WERI-Rb-1 (cell line): ENCODE measurements around the gene HSP90AB1.
A peak's percentile ranks its signal among the peaks of the same experiment; 100 is the strongest.

Source experiments
- DNase-seq: peaks from one replicate; pipeline ENCODE4 v3.0.0-alpha.2; 2020
- H3K27ac ChIP-seq: fragments of 250-450 bp; sonication (Bioruptor Pico); 2 replicates; pipeline ENCODE4 v1.5.1; 2020; ENCODE audit warnings: mild to moderate bottlenecking, moderate library complexity
- H3K27me3 ChIP-seq: fragments of 250-450 bp; sonication (Bioruptor Pico); 2 replicates; pipeline ENCODE4 v1.5.1; 2021; ENCODE audit warnings: mild to moderate bottlenecking, low read depth, moderate library complexity; ENCODE audit not compliant: insufficient read depth, severe bottlenecking
- H3K36me3 ChIP-seq: fragments of 250-450 bp; sonication (Bioruptor Pico); 2 replicates; pipeline ENCODE4 v1.5.1; 2020; ENCODE audit warnings: mild to moderate bottlenecking, moderate library complexity
- H3K4me3 ChIP-seq: 2 replicates; pipeline ENCODE4 v1.5.1; 2011; ENCODE audit warnings: low read depth, mild to moderate bottlenecking, control low read depth, low read length
- H3K9me3 ChIP-seq: fragments of 250-450 bp; sonication (Bioruptor Pico); 2 replicates; pipeline ENCODE4 v1.5.1; 2021; ENCODE audit warnings: mild to moderate bottlenecking, moderate library complexity; ENCODE audit not compliant: severe bottlenecking
- TF ChIP-seq, protein P1 (sequence below): IDR thresholded peaks from 2 replicates; pipeline ENCODE4 v1.5.1; 2011; ENCODE audit warnings: low read depth, mild to moderate bottlenecking, control low read depth, inconsistent platforms, low read length

HSP90AB1 gene

GRCh38 chr6:44298864-44299263 lies 52.0 kb downstream of the HSP90AB1 start:
- Histone ChIP-seq H3K27me3 (no peaks in the 10 kb centered on the region), H3K4me3 (no peak overlapping the region), H3K27ac (no peak overlapping the region), H3K9me3 (no peaks in the 10 kb centered on the region), H3K36me3 (peaks cover 46% of the 10 kb centered on the region)
- TF ChIP-seq, protein P1, sequence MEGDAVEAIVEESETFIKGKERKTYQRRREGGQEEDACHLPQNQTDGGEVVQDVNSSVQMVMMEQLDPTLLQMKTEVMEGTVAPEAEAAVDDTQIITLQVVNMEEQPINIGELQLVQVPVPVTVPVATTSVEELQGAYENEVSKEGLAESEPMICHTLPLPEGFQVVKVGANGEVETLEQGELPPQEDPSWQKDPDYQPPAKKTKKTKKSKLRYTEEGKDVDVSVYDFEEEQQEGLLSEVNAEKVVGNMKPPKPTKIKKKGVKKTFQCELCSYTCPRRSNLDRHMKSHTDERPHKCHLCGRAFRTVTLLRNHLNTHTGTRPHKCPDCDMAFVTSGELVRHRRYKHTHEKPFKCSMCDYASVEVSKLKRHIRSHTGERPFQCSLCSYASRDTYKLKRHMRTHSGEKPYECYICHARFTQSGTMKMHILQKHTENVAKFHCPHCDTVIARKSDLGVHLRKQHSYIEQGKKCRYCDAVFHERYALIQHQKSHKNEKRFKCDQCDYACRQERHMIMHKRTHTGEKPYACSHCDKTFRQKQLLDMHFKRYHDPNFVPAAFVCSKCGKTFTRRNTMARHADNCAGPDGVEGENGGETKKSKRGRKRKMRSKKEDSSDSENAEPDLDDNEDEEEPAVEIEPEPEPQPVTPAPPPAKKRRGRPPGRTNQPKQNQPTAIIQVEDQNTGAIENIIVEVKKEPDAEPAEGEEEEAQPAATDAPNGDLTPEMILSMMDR, result no peak
- no peak for DNase-seq

DNA sequence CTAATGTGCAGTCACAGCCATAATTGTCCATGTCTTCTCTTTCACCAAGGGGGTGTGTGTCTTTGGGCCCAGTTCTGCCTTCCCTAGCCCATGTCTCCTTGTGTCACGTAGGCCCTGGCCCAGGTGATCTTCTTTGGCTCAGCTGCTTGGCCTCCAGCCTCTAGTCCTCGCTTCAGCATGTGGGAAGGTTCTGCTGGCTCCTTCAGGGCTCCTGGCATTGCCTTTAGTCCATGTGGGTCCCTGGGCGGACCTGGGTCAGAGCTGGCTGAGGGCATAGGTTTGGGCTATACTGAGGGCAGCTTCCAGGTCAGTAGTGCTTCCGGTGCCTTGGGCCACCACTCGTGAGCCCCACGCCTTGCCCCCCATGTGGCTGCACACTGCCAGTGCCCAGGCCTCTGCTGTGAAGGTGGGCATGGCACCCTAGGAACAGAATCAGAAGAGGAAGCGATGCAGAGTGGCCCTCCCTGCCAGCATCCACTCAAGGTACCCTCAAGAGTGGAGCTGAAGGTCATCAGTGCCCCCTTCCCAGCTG lies 53.5 kb downstream of the HSP90AB1 start:
- Histone ChIP-seq H3K4me3 (no peak overlapping the region), H3K27ac (peak overlapping the region; percentile 10), H3K36me3 (peaks cover 61% of the 10 kb centered on the region), H3K9me3 (no peaks in the 10 kb centered on the region), H3K27me3 (no peaks in the 10 kb centered on the region)
- TF ChIP-seq, protein P1, result no peak
- DNase-seq, result no peak

- Histone ChIP-seq H3K27ac (peak overlapping the region; percentile 25), H3K9me3 (no peaks in the 10 kb centered on the region), H3K4me3 (no peak overlapping the region), H3K36me3 (peaks cover 68% of the 10 kb centered on the region), H3K27me3 (no peaks in the 10 kb centered on the region)
- TF ChIP-seq, protein P1, result no peak
- no peak for DNase-seq
Observed at GRCh38 chr6:44301106-44301505, 54.2 kb downstream of the HSP90AB1 start.

DNA sequence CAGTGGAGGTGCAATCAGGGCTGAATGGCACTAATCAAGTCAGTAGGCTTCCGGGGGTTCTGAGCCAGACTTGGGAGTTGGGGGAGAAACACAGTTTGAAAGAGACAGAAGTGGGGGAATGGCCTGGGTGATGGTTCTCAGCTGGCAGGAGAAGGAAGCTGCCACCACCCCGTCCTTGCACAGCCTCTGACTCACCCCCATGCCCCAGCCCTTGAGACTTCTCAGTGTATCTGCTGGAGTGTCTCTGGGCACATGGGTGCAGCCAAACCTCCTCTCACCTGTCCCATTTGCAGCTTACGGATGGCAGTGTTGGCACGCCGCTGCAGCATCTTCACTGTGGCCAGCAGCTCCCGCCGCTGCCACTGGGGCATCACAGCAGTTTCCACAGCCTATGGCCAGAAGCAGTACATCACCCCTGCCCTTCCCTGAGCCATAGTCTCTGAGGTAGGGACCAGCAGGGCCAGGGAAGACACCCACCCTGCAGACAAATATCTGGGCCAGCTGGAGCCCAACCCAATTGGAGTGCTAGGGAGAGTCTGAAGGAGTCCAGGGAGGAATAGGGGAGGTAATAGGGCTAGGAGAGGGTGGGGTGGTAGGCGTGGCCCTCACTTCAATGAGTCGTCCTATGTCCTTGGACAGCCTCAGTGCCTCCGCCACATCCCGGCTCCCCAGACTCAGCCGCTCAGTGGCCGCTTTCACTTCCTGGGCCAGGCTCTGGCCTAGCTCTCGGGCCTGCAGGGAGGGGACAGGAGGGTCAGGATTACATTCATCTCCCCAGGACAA lies 55.1 kb downstream of the HSP90AB1 start:
- Histone ChIP-seq H3K27me3 (no peaks in the 10 kb centered on the region), H3K4me3 (no peak overlapping the region), H3K9me3 (no peaks in the 10 kb centered on the region), H3K36me3 (peaks cover 77% of the 10 kb centered on the region), H3K27ac (peak overlapping the region; percentile 25; the same call in 1 of the 2 replicates)
- no peak for DNase-seq
- TF ChIP-seq, protein P1, result no peak

- H3K4me3 ChIP-seq, result no peak overlapping the region
- no peak for DNase-seq
- H3K27ac ChIP-seq, result no peak overlapping the region
- TF ChIP-seq, protein P1, result no peak
- H3K36me3 ChIP-seq, result peaks cover 86% of the 10 kb centered on the region
- no peaks in the 10 kb centered on the region for H3K27me3 ChIP-seq
- no peaks in the 10 kb centered on the region for H3K9me3 ChIP-seq
Observed at GRCh38 chr6:44302856-44303255, 56.0 kb downstream of the HSP90AB1 start.
